Keratinocyte (primary cell): ENCODE measurements around the gene PIP4K2B.

ENCODE experiments used
- CTCF ChIP-seq, 3 experiments: IDR thresholded peaks in 1 of 3; conservative IDR thresholded peaks in 1 of 3; optimal IDR thresholded peaks in 1 of 3; 2 replicates in 2 of 3; 3 replicates in 1 of 3; pipeline versions ENCODE3 to v1.5.1; 2011; ENCODE audit warnings: low read length in 3 of 3, mild to moderate bottlenecking in 3 of 3, moderate library complexity in 2 of 3, control low read depth in 1 of 3, inconsistent platforms in 1 of 3; ENCODE audit not compliant: insufficient read depth in 2 of 3; ENCODE audit errors: extremely low read depth in 1 of 3
- EZH2 ChIP-seq: IDR thresholded peaks from one replicate; pipeline ENCODE4 v1.6.1; 2012; ENCODE audit warnings: inconsistent platforms, mild to moderate bottlenecking, low read length, moderate library complexity

GRCh38 chr17:38724337-38724988, 74.9 kb downstream of the PIP4K2B start:
- TF ChIP-seq CTCF (optimal IDR thresholded peaks at IDR 0.05 in 1 of 3, IDR thresholded peaks at IDR 0.05 in 1 of 3, conservative IDR thresholded peaks at IDR 0.05 in 1 of 3; ENCODE audit: extremely low read depth in 1 of 3, insufficient read depth in 2 of 3, low read length in 3 of 3): no peak
- no peak for TF ChIP-seq EZH2
